Measurements from ENCODE around the gene GJB4.
"Not testable (repeated sequence)": the region's sequence is repeated elsewhere in the genome, so short reads cannot be mapped to it uniquely, and the experiment has no call there.

GJB4 gene

DNA sequence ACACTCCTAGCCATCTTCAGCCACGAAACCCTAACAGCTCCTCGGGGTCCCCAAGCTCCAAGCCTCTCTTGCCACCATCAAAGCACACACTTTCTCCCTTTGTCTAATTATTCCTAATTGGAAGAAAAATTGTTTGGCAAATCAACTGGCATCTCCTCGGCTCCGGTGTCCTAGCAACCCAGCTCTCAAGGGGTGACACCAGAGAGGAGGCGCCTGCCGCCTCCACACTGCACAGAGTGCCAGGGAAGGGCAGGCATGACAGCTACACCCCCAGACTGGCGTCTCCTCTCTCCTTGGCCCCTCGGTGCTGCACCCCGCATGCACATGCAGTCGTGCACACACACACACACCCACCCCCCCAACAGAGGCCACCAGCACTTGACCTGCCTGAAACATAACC lies 22.8 kb upstream of the GJB4 start:
- H3K9ac ChIP-seq (ENCODE audit: low read length), result no peak overlapping the region
- H3K79me1 ChIP-seq (replicated peaks; ENCODE audit: low read length, poor library complexity, severe bottlenecking), result no peaks in the 10 kb centered on the region
- H2BK15ac ChIP-seq (ENCODE audit: low read depth, poor library complexity, severe bottlenecking), result no peak overlapping the region
- H4K91ac ChIP-seq (ENCODE audit: low read length), result no peak overlapping the region
- H3K27me3 ChIP-seq (ENCODE audit: control insufficient read depth in 1 of 2, insufficient read depth in 1 of 2, low read length in 2 of 2), result peaks cover 4 to 62% of the 10 kb centered on the region in 2 experiments
- 86% methylated on average over 10 of the region's 10 CpGs for WGBS
- H3K4me3 ChIP-seq (ENCODE audit: insufficient read depth in 1 of 2, low read depth in 1 of 2, low read length in 2 of 2), result no peak overlapping the region
- no peak overlapping the region for H3K4ac ChIP-seq (ENCODE audit: low read depth in 1 of 2, low read length in 2 of 2)
- no peaks in the 10 kb centered on the region for H3K36me3 ChIP-seq (ENCODE audit: control insufficient read depth in 1 of 2, insufficient read depth in 2 of 2, low read depth in 1 of 2, low read length in 2 of 2)
- H3K27ac ChIP-seq (ENCODE audit: low read length, poor library complexity, severe bottlenecking), result no peak overlapping the region
- H4K8ac ChIP-seq (ENCODE audit: low read length), result no peak overlapping the region
- no peaks in the 10 kb centered on the region for H3K4me1 ChIP-seq (ENCODE audit: control insufficient read depth, insufficient read depth, low read depth, low read length)
- no peak overlapping the region for H2BK12ac ChIP-seq (ENCODE audit: low read length in 2 of 2)
- H2AFZ ChIP-seq (ENCODE audit: low read depth, low read length), result peak overlapping the region; percentile 18
- DNase-seq, result no peak
- no peak overlapping the region for H3K4me2 ChIP-seq (ENCODE audit: low read length, poor library complexity, severe bottlenecking)
- no peak overlapping the region for H2BK120ac ChIP-seq (ENCODE audit: low read depth, low read length)
- no peaks in the 10 kb centered on the region for H3K9me3 ChIP-seq (ENCODE audit: control insufficient read depth, low read length)
- no peak overlapping the region for H2AK5ac ChIP-seq (ENCODE audit: low read length, severe bottlenecking)
- no peak overlapping the region for H3K14ac ChIP-seq (ENCODE audit: low read length in 2 of 2)
- no peak overlapping the region for H3K18ac ChIP-seq (ENCODE audit: low read depth in 1 of 2, low read length in 2 of 2)
- no peak overlapping the region for H2BK5ac ChIP-seq (ENCODE audit: low read depth, low read length, poor library complexity, severe bottlenecking)
- no peak overlapping the region for H3K23ac ChIP-seq (ENCODE audit: low read length in 2 of 2)

DNA sequence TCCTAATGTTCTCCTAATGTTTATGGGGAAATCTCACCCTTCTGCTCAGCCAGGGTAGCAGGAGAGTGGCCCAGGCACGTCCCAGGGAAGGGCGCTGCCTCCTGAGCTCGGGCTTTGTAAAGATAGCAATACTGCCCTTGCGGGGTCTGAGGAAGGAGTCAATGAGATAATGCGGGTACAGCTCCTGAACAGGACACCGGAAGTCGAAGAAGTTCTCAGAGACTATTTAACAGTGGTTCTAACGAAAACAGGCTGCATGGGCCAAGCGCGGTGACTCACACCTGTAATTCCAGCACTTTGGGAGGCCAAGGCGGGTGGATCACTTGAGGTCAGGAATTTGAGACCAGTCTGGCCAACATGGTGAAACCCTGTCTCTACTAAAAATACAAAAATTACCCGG lies 22.3 kb upstream of the GJB4 start:
- H3K79me1 ChIP-seq (replicated peaks; ENCODE audit: low read length, poor library complexity, severe bottlenecking); H2BK120ac ChIP-seq (ENCODE audit: low read depth, low read length); H3K36me3 ChIP-seq (ENCODE audit: control insufficient read depth in 1 of 2, insufficient read depth in 2 of 2, low read depth in 1 of 2, low read length in 2 of 2); H3K18ac ChIP-seq (ENCODE audit: low read depth in 1 of 2, low read length in 2 of 2); H4K8ac ChIP-seq (ENCODE audit: low read length); H3K4me2 ChIP-seq (ENCODE audit: low read length, poor library complexity, severe bottlenecking); H3K4ac ChIP-seq (ENCODE audit: low read depth in 1 of 2, low read length in 2 of 2); DNase-seq; H3K4me3 ChIP-seq (ENCODE audit: insufficient read depth in 1 of 2, low read depth in 1 of 2, low read length in 2 of 2); H2BK5ac ChIP-seq (ENCODE audit: low read depth, low read length, poor library complexity, severe bottlenecking); H3K14ac ChIP-seq (ENCODE audit: low read length in 2 of 2); H3K27ac ChIP-seq (ENCODE audit: low read length, poor library complexity, severe bottlenecking); H3K9me3 ChIP-seq (ENCODE audit: control insufficient read depth, low read length); H3K23ac ChIP-seq (ENCODE audit: low read length in 2 of 2); H2AFZ ChIP-seq (ENCODE audit: low read depth, low read length); H2AK5ac ChIP-seq (ENCODE audit: low read length, severe bottlenecking); H3K4me1 ChIP-seq (ENCODE audit: control insufficient read depth, insufficient read depth, low read depth, low read length); H2BK12ac ChIP-seq (ENCODE audit: low read length in 2 of 2); H4K91ac ChIP-seq (ENCODE audit: low read length); H3K9ac ChIP-seq (ENCODE audit: low read length); H2BK15ac ChIP-seq (ENCODE audit: low read depth, poor library complexity, severe bottlenecking): not testable (repeated sequence)
- WGBS, result 85% methylated on average over 11 of the region's 12 CpGs
- peaks cover 9 to 67% of the 10 kb centered on the region in 2 experiments for H3K27me3 ChIP-seq (ENCODE audit: control insufficient read depth in 1 of 2, insufficient read depth in 1 of 2, low read length in 2 of 2)

- no peak overlapping the region for H3K4ac ChIP-seq (ENCODE audit: low read depth in 1 of 2, low read length in 2 of 2)
These were observed 19.9 kb upstream of the GJB4 start for GRCh38 chr1:34739613-34740012.

DNA sequence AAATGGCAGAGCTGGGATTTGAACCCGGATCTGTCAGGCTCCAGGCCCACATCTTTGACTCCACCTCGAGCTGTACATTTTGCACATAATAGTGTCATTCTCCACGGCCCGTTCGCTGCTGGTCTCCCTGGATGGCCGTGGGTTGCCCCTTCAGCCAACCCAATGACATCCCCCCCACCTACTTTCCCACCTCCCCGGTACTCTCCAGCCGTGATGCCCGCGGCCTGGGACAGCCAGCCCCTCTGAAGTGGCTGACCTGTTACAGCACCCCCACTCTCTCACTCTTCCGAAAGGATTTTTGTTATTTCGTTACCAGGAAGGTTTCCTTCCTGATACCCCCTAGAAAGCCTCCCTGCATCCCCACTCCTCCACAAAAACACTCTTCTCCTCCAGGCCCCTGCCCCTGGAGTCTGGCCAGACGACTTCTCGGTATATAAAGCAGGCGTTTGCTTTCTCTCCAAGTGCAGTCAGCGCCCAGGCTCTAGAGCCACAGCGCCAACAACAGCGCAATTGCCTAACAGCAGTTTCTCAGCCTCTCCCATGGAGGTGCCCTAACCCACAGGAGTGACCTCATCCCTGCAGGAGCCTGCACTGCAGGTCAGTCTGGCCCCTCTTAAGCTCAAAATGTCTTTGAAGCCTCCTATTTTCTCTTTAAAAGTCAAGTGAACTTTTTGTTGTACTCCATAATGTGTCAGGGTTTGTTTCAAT lies 19.2 kb upstream of the GJB4 start:
- no peak overlapping the region for H2BK12ac ChIP-seq (ENCODE audit: low read length in 2 of 2)
- no peak overlapping the region for H4K8ac ChIP-seq (ENCODE audit: low read length)
- H3K9me3 ChIP-seq (ENCODE audit: control insufficient read depth, low read length), result no peaks in the 10 kb centered on the region
- no peak overlapping the region for H2BK120ac ChIP-seq (ENCODE audit: low read depth, low read length)
- peaks cover 15 to 78% of the 10 kb centered on the region in 2 experiments for H3K27me3 ChIP-seq (ENCODE audit: control insufficient read depth in 1 of 2, insufficient read depth in 1 of 2, low read length in 2 of 2)
- no peak overlapping the region for H3K4me2 ChIP-seq (ENCODE audit: low read length, poor library complexity, severe bottlenecking)
- 62% methylated on average over 18 of the region's 18 CpGs for WGBS
- H2AFZ ChIP-seq (ENCODE audit: low read depth, low read length), result no peak overlapping the region
- H3K18ac ChIP-seq (ENCODE audit: low read depth in 1 of 2, low read length in 2 of 2), result no peak overlapping the region
- H2AK5ac ChIP-seq (ENCODE audit: low read length, severe bottlenecking), result no peak overlapping the region
- no peak overlapping the region for H2BK15ac ChIP-seq (ENCODE audit: low read depth, poor library complexity, severe bottlenecking)
- no peak overlapping the region for H3K27ac ChIP-seq (ENCODE audit: low read length, poor library complexity, severe bottlenecking)
- no peak overlapping the region for H4K91ac ChIP-seq (ENCODE audit: low read length)
- no peak overlapping the region for H3K4me3 ChIP-seq (ENCODE audit: insufficient read depth in 1 of 2, low read depth in 1 of 2, low read length in 2 of 2)
- H2BK5ac ChIP-seq (ENCODE audit: low read depth, low read length, poor library complexity, severe bottlenecking), result no peak overlapping the region
- DNase-seq, result no peak
- H3K14ac ChIP-seq (ENCODE audit: low read length in 2 of 2), result no peak overlapping the region
- H3K23ac ChIP-seq (ENCODE audit: low read length in 2 of 2), result no peak overlapping the region
- H3K4me1 ChIP-seq (ENCODE audit: control insufficient read depth, insufficient read depth, low read depth, low read length), result no peaks in the 10 kb centered on the region
- no peaks in the 10 kb centered on the region for H3K36me3 ChIP-seq (ENCODE audit: control insufficient read depth in 1 of 2, insufficient read depth in 2 of 2, low read depth in 1 of 2, low read length in 2 of 2)
- no peak overlapping the region for H3K4ac ChIP-seq (ENCODE audit: low read depth in 1 of 2, low read length in 2 of 2)
- H3K79me1 ChIP-seq (replicated peaks; ENCODE audit: low read length, poor library complexity, severe bottlenecking), result no peaks in the 10 kb centered on the region
- no peak overlapping the region for H3K9ac ChIP-seq (ENCODE audit: low read length)

More at GRCh38 chr1:34739613-34740012, 19.9 kb upstream of the GJB4 start:
- no peak overlapping the region for H4K8ac ChIP-seq (ENCODE audit: low read length)
- no peak overlapping the region for H2BK15ac ChIP-seq (ENCODE audit: low read depth, poor library complexity, severe bottlenecking)
- H2BK12ac ChIP-seq (ENCODE audit: low read length in 2 of 2), result no peak overlapping the region
- DNase-seq, result no peak
- 64% methylated on average over 3 of the region's 3 CpGs for WGBS
- no peaks in the 10 kb centered on the region for H3K9me3 ChIP-seq (ENCODE audit: control insufficient read depth, low read length)
- no peak overlapping the region for H3K14ac ChIP-seq (ENCODE audit: low read length in 2 of 2)
- no peak overlapping the region for H4K91ac ChIP-seq (ENCODE audit: low read length)
- no peak overlapping the region for H3K23ac ChIP-seq (ENCODE audit: low read length in 2 of 2)
- H3K4me1 ChIP-seq (ENCODE audit: control insufficient read depth, insufficient read depth, low read depth, low read length), result no peaks in the 10 kb centered on the region
- H3K27me3 ChIP-seq (ENCODE audit: control insufficient read depth in 1 of 2, insufficient read depth in 1 of 2, low read length in 2 of 2), result peaks cover 14 to 76% of the 10 kb centered on the region in 2 experiments
- H3K36me3 ChIP-seq (ENCODE audit: control insufficient read depth in 1 of 2, insufficient read depth in 2 of 2, low read depth in 1 of 2, low read length in 2 of 2), result no peaks in the 10 kb centered on the region
- H2BK5ac ChIP-seq (ENCODE audit: low read depth, low read length, poor library complexity, severe bottlenecking), result no peak overlapping the region
- no peak overlapping the region for H2BK120ac ChIP-seq (ENCODE audit: low read depth, low read length)
- no peak overlapping the region for H3K4me3 ChIP-seq (ENCODE audit: insufficient read depth in 1 of 2, low read depth in 1 of 2, low read length in 2 of 2)
- no peak overlapping the region for H2AK5ac ChIP-seq (ENCODE audit: low read length, severe bottlenecking)
- no peak overlapping the region for H3K18ac ChIP-seq (ENCODE audit: low read depth in 1 of 2, low read length in 2 of 2)
- H3K27ac ChIP-seq (ENCODE audit: low read length, poor library complexity, severe bottlenecking), result no peak overlapping the region
- H2AFZ ChIP-seq (ENCODE audit: low read depth, low read length), result no peak overlapping the region
- H3K4me2 ChIP-seq (ENCODE audit: low read length, poor library complexity, severe bottlenecking), result no peak overlapping the region
- no peak overlapping the region for H3K9ac ChIP-seq (ENCODE audit: low read length)
- H3K79me1 ChIP-seq (replicated peaks; ENCODE audit: low read length, poor library complexity, severe bottlenecking), result no peaks in the 10 kb centered on the region
